HS-27A (cell line): Measurements from ENCODE around the gene SAP30BP.

Experiments used
- DNase-seq: peaks from one replicate; pipeline ENCODE4 v3.0.0-alpha.2; 2012; ENCODE audit warnings: low read depth, missing footprints

Gene SAP30BP

DNA sequence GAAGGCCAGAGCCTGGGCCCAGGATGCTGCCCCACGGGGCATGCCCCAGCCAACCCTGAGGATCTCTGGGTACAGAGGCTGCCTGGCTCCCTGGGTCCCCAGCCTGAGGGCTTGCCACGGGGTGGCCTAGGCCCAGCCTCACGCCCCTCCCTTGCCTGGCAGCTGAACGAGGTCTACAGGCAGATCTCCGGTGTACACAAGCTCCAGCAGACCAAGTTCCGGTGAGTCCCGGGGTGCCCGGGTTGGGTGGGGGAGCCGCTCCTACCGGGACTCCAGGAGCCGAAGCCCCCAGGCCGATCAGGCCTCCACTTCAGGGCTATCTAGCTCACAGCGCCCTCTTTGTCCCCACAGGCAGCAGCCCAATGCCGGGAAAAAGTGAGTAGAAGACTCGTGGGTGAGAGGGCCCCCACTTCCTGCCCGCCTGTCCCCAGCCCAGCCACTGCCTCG is 73.5 kb downstream of the SAP30BP start:
- DNase-seq, result no peak

DNA sequence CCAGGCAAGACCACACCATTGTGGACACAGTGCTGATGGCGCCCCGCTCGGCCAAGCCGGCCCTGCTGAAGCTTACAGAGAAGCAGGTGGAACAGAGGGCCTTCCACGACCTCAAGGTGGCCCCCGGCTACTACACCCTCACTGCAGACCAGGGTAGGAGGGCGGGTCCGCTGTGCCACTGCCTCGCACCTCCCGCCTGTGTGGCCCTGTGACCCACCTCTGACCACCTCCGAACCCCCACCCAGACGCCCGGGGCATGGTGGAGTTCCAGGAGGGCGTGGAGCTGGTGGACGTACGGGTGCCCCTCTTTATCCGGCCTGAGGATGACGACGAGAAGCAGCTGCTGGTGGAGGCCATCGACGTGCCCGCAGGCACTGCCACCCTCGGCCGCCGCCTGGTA is 75.2 kb downstream of the SAP30BP start:
- DNase-seq, result no peak

DNA sequence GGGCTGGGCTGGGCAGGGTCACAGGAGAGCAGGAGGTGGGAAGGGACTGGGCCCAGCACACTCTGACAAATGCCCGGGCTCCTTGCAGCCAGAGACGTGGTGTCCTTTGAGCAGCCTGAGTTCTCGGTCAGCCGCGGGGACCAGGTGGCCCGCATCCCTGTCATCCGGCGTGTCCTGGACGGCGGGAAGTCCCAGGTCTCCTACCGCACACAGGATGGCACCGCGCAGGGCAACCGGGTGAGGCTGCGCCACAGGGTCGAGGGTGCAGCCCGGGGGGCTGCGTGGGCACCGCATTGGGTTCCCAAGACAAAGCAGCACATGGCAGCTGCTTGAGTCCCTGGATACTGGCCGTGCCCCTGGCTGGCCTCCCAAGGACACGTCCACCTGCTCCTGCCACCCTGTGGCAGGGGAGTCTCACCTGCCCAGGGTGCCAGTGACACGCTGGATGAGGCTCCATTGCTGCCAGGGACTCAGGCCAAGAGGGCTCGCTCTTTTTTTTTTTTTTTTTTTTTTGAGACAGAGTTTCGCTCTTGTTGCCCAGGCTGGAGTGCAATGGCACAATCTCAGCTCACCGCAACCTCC is 76.6 kb downstream of the SAP30BP start:
- DNase-seq, result no peak

DNA sequence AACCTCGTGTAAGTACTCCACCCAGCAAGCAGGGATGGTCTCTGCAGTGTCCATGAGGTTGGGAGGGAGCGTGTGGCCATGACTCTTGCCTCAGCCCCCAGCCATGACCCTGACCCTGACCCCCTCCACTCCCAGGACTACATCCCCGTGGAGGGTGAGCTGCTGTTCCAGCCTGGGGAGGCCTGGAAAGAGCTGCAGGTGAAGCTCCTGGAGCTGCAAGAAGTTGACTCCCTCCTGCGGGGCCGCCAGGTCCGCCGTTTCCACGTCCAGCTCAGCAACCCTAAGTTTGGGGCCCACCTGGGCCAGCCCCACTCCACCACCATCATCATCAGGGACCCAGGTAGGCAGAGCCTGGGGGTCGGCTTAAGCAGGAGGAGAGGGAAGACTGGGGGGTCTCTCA is 81.6 kb downstream of the SAP30BP start:
- DNase-seq, result no peak

DNA sequence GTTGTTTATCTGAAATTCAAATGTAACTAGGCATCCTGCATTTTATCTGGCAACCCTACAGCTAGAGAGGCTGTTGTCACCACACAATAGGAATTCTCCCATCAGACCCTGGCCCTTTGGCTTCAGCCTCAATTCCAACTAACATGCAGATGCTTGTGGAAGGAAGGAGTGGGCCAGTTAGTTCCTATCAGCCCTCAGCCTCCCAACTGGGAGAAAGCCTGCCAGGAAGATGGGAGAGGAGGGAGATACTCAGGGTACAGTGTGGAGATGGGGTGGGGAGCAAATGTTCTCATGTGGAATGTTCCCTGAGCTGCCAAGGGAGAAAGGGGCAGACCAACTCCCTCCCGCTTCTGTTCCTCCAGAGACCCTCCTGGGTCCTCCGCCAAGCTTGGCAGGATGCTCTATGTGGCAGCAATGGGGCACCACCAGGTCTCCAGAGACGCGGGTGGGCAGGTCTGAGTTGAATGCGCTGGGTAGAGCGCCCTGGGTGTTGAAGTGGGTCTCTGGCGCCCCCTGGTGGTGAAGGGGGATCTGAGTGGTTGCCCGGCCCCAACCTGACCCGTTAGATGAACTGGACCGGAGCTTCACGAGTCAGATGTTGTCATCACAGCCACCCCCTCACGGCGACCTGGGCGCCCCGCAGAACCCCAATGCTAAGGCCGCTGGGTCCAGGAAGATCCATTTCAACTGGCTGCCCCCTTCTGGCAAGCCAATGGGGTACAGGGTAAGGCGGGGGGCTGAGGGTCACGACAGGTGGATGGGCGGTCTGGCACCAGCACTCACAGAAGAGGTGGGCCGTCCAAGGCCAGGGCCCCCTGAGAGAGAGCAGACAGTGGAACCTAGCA is 82.6 kb downstream of the SAP30BP start:
- DNase-seq, result no peak

DNA sequence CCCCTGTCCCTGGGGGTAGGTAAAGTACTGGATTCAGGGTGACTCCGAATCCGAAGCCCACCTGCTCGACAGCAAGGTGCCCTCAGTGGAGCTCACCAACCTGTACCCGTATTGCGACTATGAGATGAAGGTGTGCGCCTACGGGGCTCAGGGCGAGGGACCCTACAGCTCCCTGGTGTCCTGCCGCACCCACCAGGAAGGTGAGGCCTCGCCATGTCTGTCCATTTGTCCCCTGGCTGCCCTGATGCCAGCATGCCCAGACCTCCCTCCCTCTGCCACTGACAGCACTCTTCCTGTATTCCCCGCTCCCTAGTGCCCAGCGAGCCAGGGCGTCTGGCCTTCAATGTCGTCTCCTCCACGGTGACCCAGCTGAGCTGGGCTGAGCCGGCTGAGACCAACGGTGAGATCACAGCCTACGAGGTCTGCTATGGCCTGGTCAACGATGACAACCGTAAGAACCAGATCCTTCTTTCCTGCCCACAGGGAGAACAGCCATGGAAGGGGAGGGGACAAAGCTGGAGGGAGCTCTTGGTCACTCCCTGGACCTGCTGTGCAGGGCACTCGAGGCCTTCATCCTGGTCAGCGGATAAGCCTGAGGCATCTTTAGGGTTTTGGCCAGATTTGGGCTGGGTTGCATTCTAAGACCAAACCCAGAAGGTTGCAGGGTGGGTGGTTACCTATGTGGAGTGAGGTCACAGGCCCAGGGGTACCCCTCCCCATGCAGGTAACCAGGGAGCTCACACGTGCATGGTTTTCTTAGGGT is 83.7 kb downstream of the SAP30BP start:
- DNase-seq, result no peak

DNA sequence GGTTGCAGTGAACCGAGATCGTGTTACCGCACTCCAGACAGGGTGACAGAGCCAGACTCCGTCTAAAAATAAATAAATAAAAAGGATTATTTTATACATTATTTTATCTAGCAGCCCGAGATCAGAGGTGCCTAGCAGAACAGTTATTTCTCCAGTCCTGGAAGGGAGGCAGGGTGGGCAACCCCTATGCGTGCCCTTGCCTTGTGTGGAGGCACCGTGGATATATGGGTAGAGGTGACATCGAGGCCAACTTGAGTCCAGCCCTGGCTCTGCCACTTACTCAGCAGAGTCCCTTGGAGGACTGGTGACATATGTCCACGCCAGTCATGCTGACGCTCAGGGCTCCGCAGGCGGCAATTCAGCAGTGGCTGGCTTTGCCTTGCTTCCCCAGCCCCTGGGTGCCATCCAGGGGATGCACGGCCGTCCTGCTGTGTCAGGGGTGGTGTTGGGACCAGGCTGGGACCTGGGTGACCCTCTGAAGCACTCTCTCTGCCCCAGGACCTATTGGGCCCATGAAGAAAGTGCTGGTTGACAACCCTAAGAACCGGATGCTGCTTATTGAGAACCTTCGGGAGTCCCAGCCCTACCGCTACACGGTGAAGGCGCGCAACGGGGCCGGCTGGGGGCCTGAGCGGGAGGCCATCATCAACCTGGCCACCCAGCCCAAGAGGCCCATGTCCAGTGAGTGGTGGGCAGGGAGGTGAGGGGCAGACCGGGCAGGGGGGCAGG is 84.7 kb downstream of the SAP30BP start:
- DNase-seq, result no peak

DNA sequence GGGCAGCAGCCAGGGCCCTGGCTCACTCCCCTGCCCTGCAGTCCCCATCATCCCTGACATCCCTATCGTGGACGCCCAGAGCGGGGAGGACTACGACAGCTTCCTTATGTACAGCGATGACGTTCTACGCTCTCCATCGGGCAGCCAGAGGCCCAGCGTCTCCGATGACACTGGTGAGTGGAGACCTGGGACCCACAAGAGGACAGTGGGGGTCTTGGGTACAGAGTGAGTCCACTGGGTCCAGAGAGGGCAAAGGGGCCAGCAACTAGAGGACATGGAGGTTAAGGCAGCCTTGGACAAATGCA is 85.2 kb downstream of the SAP30BP start:
- no peak for DNase-seq

DNA sequence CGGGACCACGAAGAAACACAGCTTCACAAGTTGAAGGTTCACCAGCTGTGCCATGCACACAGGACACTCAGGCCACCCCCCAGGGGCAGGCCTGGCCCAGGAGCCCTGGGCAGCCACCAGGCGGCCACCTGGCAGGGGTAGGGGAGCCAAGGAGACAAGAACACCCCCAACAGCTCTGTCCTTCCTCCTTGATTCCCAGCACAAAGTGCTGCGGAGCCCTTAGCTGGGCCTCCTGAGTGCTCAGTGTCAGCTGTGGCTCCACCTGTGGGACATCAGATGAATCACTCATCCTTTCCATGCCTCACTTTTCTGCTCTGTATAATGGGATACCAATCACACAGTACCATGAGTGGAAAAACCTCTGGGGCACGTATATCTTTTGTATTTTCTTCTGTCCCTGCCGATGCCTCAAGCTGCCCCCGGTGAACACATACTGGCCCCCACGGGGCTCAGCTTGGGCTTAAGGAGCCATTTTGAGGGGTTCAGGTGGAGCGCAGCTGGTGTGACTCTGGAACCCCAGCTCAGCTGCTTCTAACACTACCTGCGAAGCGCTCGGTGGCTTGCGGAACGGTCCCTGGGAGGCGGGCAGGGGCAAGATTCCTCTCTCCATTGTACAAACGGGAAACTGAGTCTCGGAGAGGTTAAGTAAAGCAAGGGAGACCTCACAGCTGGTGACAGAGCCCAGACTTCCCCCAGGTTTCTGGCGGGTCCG is 85.8 kb downstream of the SAP30BP start:
- no peak for DNase-seq

DNA sequence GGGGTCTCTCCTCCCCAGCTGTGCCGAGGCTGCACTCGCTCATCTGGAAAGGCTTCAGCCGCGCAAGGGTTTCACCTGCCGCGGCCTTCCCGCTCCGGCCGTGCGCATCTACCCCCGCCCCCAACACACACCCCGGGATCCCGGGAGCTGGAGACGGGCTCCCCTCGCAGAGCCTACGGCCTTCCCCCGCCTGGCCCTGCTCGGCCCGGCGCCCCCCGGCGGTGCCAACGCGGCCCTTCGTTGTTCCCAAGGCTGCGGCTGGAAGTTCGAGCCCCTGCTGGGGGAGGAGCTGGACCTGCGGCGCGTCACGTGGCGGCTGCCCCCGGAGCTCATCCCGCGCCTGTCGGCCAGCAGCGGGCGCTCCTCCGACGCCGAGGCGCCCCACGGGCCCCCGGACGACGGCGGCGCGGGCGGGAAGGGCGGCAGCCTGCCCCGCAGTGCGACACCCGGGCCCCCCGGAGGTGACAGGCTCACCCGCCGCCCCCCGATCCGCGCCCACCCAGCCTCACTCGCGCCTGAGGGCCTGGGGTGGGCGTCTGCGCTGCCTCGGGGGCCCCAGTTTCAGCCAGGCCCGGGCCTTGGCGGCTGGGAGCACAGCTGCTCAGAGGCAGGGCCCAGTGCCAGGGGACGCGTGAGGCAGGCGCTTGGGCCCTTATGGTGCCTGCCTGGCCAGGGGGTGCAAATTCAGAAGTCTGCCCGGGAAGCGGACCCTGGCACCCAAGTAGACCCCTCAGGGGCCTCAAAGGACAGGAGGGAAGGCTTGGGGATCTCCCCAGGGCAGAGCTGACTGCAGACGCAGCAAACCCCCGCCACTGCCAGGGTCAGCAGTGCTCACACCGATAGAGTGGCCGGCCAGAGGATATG is 86.6 kb downstream of the SAP30BP start:
- no peak for DNase-seq

DNA sequence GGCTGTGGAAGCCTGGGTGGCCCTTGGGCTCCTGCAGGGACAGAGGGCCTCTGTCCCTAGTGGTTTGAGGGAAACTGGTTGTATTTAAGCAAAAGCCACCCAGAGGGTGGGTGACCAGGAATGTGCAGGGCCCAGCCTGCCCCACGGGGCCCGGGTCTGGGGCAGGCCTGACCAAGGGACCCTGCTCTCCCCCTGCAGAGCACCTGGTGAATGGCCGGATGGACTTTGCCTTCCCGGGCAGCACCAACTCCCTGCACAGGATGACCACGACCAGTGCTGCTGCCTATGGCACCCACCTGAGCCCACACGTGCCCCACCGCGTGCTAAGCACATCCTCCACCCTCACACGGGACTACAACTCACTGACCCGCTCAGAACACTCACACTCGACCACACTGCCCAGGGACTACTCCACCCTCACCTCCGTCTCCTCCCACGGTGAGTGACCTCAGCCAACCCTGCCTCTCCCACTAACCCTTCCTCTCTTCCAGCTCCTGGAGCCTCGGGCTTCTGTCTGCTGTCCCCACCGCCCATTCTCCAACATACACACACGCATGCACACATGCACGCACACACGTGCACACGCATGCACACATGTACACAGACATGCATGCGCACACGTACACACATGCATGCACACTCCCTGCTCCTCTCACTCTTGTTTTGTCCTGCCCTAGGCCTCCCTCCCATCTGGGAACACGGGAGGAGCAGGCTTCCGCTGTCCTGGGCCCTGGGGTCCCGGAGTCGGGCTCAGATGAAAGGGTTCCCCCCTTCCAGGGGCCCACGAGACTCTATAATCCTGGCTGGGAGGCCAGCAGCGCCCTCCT is 87.5 kb downstream of the SAP30BP start:
- DNase-seq, result no peak

DNA sequence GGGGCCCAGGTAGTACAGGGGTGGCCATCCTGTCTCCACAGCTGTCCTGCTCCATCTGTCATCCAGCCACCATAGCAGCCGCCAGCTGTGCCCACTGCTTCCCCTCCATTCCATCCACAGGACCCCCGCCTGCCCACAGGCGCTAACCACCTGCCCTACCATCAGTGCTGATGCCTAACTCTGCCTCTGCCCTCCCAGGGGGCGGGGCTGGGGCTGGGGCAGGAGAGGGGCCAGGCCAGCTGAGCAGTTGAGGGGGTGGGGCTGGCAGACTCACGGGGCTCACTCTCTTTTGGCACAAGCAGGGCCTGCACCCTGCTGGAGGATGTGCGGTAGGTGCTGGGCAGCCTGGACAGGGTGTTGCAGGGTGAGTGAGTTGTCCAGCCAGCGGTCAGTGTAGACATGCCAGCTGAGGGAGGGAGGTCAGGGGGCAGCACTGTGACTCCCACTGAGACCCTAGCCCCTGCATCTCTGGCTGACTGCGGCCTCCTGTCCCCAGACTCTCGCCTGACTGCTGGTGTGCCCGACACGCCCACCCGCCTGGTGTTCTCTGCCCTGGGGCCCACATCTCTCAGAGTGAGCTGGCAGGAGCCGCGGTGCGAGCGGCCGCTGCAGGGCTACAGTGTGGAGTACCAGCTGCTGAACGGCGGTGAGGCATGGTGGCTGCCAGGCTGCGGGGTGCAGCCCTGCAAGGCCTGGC is 88.2 kb downstream of the SAP30BP start:
- no peak for DNase-seq

DNA sequence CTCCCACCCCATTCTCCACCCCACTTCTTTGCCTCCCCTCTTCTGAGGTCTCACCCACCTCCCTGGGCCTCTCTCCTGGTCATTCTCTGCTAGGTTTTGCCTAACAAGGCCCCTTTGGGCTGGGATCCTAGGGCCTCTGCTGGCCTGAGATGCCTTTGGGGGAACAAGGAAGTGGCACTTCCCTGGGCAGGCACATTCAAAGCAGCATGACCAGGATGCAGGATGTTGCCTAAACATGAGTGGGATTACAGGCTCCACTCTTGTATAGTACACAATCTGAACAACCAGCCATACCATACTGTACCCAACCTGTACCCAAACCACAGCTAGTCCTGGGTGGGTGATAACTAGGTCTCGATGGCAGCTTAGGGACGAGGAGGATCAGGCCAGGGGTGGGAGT is 88.9 kb downstream of the SAP30BP start:
- DNase-seq, result no peak

DNA sequence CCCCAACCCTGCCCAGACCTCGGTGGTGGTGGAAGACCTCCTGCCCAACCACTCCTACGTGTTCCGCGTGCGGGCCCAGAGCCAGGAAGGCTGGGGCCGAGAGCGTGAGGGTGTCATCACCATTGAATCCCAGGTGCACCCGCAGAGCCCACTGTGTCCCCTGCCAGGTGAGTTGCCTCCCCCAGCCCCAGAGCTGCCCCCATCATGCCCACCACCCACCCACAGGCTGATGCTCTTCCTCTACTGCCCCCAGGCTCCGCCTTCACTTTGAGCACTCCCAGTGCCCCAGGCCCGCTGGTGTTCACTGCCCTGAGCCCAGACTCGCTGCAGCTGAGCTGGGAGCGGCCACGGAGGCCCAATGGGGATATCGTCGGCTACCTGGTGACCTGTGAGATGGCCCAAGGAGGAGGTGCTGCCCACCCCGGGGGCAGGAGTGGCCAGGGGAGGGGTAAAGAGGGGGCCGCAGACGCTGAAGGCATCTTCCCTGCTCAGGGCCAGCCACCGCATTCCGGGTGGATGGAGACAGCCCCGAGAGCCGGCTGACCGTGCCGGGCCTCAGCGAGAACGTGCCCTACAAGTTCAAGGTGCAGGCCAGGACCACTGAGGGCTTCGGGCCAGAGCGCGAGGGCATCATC is 89.4 kb downstream of the SAP30BP start:
- no peak for DNase-seq

DNA sequence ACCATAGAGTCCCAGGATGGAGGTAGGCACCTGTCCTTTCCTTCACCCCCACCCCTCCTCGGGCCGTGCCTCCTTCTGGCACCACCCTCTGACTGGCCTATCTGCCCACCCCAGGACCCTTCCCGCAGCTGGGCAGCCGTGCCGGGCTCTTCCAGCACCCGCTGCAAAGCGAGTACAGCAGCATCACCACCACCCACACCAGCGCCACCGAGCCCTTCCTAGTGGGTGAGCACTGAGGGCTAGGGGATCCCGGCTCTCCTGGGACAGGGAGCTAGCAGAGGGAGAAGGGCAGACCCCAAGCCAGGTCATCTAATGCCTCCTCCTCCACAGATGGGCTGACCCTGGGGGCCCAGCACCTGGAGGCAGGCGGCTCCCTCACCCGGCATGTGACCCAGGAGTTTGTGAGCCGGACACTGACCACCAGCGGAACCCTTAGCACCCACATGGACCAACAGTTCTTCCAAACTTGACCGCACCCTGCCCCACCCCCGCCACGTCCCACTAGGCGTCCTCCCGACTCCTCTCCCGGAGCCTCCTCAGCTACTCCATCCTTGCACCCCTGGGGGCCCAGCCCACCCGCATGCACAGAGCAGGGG is 90.0 kb downstream of the SAP30BP start:
- no peak for DNase-seq
